Fibroblast of lung (primary cell): Measurements from ENCODE around the gene ARPP21. TPM values are rescaled to one million over a fixed set of nuclear protein-coding genes. Genes with fewer than 3 reads are reported as not detected.

Source experiments
- DNase-seq, 2 donors: peaks; one replicate each; pipeline versions ENCODE4 v3.0.0 to v3.0.0-alpha.2; 2010; ENCODE audit warnings: low read depth in 2 of 2
- H2AFZ ChIP-seq: 2 replicates; pipeline ENCODE4 v1.5.1; 2012; ENCODE audit warnings: low read length, control low read depth, inconsistent platforms
- H3K27ac ChIP-seq: 2 replicates; pipeline ENCODE4 v1.5.1; 2011; ENCODE audit warnings: low read length, control low read depth; ENCODE audit not compliant: insufficient read depth
- H3K27me3 ChIP-seq: 2 replicates; pipeline ENCODE4 v1.5.1; 2011; ENCODE audit warnings: mild to moderate bottlenecking, low read length; ENCODE audit not compliant: control insufficient read depth, insufficient read depth
- H3K36me3 ChIP-seq: 2 replicates; pipeline ENCODE4 v1.5.1; 2011; ENCODE audit warnings: low read length; ENCODE audit not compliant: control insufficient read depth, insufficient read depth
- H3K4me1 ChIP-seq: 2 replicates; pipeline ENCODE4 v1.5.1; 2011; ENCODE audit warnings: low read length; ENCODE audit not compliant: control insufficient read depth, insufficient read depth; ENCODE audit errors: extremely low read depth
- H3K4me2 ChIP-seq: 2 replicates; pipeline ENCODE4 v1.5.1; 2011; ENCODE audit warnings: low read length, control low read depth; ENCODE audit not compliant: insufficient read depth; ENCODE audit errors: extremely low read depth
- H3K4me3 ChIP-seq, 4 experiments: fragments of 200-600 bp in 1 of 4; sonication (generic) in 1 of 4; replicated peaks in 1 of 4; 2 replicates each; pipeline ENCODE4 v1.5.1; 2011 to 2016; ENCODE audit warnings: low read length in 4 of 4, low read depth in 3 of 4, mild to moderate bottlenecking in 3 of 4, control low read depth in 2 of 4, inconsistent platforms in 1 of 4, mixed read lengths in 1 of 4; ENCODE audit not compliant: insufficient read depth in 1 of 4; ENCODE audit errors: control extremely low read depth in 1 of 4
- H3K79me2 ChIP-seq: 2 replicates; pipeline ENCODE4 v1.5.1; 2012; ENCODE audit warnings: mild to moderate bottlenecking, low read length, inconsistent platforms; ENCODE audit not compliant: control insufficient read depth, insufficient read depth
- H3K9ac ChIP-seq: 2 replicates; pipeline ENCODE4 v1.5.1; 2011; ENCODE audit warnings: mild to moderate bottlenecking, low read length, control low read depth; ENCODE audit not compliant: insufficient read depth
- H3K9me3 ChIP-seq: 2 replicates; pipeline ENCODE4 v1.5.1; 2012; ENCODE audit warnings: low read depth, low read length; ENCODE audit not compliant: control insufficient read depth, insufficient read depth
- H4K20me1 ChIP-seq: 2 replicates; pipeline ENCODE4 v1.5.1; 2011; ENCODE audit warnings: low read length; ENCODE audit not compliant: control insufficient read depth, insufficient read depth; ENCODE audit errors: extremely low read depth
- EZH2 ChIP-seq: IDR thresholded peaks from 2 replicates; pipeline ENCODE4 v1.5.1; 2012; ENCODE audit warnings: low read length, control low read depth, mild to moderate bottlenecking; ENCODE audit errors: missing control alignments
- polyA plus RNA-seq, 2 donors: library from polyadenylated mRNA; depleted of rRNA in 1 of 2; stranded (reverse) in 1 of 2; unstranded in 1 of 2; fragments of >200 nt; gene quantifications; 2 replicates each; pipeline ENCODE4 v1.2.1, GENCODE V29; 2011 to 2012; ENCODE audit warnings: missing spikeins in 1 of 2
- total RNA-seq: library from RNA; depleted of rRNA; stranded (reverse); fragments of >200 nt; gene quantifications from 2 replicates; pipeline ENCODE4 v1.2.1, GENCODE V29; 2014
- TF ChIP-seq, protein P1 (sequence below), 2 donors: IDR thresholded peaks in 1 of 2; conservative IDR thresholded peaks in 1 of 2; 1 replicate in 1 of 2; 2 replicates in 1 of 2; pipeline ENCODE4 v1.5.1; 2011 to 2012; ENCODE audit warnings: low read length in 2 of 2, control low read depth in 1 of 2, inconsistent platforms in 1 of 2, low read depth in 1 of 2, mild to moderate bottlenecking in 1 of 2

ARPP21 gene
- total and polyA plus RNA-seq, 2 donors (not counting 1 experiment from before 2014, with no cell fraction given): not detected

DNA sequence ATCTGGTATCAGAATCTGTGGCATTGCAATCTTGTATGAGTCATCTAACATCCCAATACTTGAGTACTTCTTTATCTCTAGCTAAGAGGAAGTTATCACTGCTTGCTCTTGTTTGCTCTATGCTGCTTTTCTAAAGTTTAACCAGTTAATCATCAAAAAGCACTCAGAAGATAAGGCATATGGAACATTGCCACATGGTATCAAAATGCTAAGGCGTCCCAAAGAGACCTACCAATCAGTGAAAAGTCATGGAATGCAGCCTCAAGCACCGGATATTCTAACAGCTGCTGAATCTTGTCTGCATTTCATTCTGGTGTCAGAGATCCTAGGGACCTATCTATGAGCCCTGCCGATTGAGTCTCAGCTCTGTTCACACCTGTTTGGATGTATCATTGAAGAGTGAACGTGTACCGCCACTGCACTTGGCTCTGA is 192.8 kb downstream of the ARPP21 start:
- Histone ChIP-seq H3K36me3 (no peaks in the 10 kb centered on the region), H3K9ac (no peak overlapping the region), H3K27ac (no peak overlapping the region), H3K79me2 (no peaks in the 10 kb centered on the region), H3K4me3 (no peak overlapping the region), H3K4me1 (no peaks in the 10 kb centered on the region), H4K20me1 (no peaks in the 10 kb centered on the region), H2AFZ (no peak overlapping the region), H3K9me3 (no peaks in the 10 kb centered on the region), H3K4me2 (no peak overlapping the region), H3K27me3 (no peaks in the 10 kb centered on the region)
- DNase-seq: peak in 1 of 2 donors; percentile 24
- TF ChIP-seq, protein P1, sequence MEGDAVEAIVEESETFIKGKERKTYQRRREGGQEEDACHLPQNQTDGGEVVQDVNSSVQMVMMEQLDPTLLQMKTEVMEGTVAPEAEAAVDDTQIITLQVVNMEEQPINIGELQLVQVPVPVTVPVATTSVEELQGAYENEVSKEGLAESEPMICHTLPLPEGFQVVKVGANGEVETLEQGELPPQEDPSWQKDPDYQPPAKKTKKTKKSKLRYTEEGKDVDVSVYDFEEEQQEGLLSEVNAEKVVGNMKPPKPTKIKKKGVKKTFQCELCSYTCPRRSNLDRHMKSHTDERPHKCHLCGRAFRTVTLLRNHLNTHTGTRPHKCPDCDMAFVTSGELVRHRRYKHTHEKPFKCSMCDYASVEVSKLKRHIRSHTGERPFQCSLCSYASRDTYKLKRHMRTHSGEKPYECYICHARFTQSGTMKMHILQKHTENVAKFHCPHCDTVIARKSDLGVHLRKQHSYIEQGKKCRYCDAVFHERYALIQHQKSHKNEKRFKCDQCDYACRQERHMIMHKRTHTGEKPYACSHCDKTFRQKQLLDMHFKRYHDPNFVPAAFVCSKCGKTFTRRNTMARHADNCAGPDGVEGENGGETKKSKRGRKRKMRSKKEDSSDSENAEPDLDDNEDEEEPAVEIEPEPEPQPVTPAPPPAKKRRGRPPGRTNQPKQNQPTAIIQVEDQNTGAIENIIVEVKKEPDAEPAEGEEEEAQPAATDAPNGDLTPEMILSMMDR (conservative IDR thresholded peaks at IDR 0.05 in 1 of 2, IDR thresholded peaks at IDR 0.05 in 1 of 2; ENCODE audit: low read depth in 1 of 2, low read length in 2 of 2): no peak
- TF ChIP-seq EZH2: no peak
